Choroid plexus epithelial cell (primary cell): ENCODE data around the gene KASH5.
"Not testable (repeated sequence)": the region's sequence is repeated elsewhere in the genome, so short reads cannot be mapped to it uniquely, and the experiment has no call there.

Experiments used
- DNase-seq: peaks from one replicate; pipeline ENCODE4 v3.0.0-alpha.2; 2010; ENCODE audit warnings: low read depth
- H3K4me3 ChIP-seq: 2 replicates; pipeline ENCODE4 v1.5.1; 2011; ENCODE audit warnings: low read depth, mild to moderate bottlenecking, control low read depth, low read length, moderate library complexity
- TF ChIP-seq, protein P1 (sequence below): conservative IDR thresholded peaks from 2 replicates; pipeline ENCODE4 v1.5.1; 2011; ENCODE audit warnings: low read depth, mild to moderate bottlenecking, control low read depth, inconsistent platforms, low read length, moderate library complexity

The KASH5 gene

DNA sequence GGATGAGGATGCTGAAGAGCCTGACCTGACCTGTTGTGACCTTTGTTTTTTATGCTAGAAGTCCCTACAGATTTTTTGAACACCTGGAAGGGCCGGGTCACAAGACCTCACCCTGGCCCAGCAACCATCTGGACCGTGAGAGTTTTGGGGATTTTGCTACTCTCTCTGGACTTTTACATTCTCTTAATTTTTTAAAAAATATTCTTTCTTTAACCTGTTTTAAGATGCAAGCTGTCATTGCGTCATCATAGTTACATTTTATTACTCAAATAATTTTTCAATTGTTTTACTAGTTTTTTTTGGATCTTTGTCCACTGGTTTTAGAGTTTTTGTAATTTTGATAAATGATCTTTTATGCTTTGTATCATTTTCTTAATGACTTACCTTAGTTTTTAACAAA lies 16.9 kb upstream of the KASH5 start:
- no peak for DNase-seq
- H3K4me3 ChIP-seq: no peak overlapping the region
- TF ChIP-seq, protein P1, sequence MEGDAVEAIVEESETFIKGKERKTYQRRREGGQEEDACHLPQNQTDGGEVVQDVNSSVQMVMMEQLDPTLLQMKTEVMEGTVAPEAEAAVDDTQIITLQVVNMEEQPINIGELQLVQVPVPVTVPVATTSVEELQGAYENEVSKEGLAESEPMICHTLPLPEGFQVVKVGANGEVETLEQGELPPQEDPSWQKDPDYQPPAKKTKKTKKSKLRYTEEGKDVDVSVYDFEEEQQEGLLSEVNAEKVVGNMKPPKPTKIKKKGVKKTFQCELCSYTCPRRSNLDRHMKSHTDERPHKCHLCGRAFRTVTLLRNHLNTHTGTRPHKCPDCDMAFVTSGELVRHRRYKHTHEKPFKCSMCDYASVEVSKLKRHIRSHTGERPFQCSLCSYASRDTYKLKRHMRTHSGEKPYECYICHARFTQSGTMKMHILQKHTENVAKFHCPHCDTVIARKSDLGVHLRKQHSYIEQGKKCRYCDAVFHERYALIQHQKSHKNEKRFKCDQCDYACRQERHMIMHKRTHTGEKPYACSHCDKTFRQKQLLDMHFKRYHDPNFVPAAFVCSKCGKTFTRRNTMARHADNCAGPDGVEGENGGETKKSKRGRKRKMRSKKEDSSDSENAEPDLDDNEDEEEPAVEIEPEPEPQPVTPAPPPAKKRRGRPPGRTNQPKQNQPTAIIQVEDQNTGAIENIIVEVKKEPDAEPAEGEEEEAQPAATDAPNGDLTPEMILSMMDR: no peak

DNA sequence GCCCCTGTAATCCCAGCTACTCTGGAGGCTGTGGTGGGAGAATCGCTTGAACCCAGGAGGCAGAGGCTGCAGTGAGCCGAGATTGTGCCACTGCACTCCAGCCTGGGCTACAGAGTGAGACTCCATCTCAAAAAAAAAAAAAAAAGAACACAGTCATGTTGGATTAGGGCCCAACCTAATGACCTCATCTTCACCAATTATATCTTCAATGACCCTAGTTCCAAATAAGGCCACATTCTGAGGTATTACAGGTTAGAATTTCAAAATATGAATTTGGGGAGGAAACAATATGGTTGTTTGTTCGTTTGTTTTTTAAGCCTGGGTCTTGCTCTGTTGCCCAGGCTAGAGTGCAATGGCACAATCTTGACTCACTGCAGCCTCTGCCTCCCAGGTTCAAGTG lies 14.9 kb upstream of the KASH5 start:
- not testable (repeated sequence) for H3K4me3 ChIP-seq, DNase-seq

DNA sequence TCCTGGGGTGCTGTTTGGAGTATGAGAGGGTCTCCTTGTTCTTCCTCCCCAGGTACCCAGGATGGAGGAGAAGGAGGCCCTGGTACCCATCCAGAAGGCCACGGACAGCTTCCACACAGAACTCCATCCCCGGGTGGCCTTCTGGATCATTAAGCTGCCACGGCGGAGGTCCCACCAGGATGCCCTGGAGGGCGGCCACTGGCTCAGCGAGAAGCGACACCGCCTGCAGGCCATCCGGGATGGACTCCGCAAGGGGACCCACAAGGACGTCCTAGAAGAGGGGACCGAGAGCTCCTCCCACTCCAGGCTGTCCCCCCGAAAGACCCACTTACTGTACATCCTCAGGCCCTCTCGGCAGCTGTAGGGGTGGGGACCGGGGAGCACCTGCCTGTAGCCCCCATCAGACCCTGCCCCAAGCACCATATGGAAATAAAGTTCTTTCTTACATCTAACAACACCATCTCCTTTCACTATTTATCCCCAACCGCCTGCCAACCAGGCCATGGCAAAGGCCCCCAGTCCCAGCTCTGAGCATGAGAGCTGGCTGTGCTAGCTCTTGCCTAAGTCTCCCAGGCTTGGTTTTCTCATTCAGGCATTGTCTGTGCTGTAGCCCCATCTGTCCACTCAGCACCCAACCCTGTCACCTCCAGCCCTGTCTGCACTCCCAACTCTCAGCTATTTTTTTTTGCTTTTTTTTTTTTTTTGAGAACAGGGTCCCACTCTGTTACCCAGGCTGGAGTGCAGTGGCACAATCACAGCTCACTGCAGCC lies 13.2 kb upstream of the KASH5 start:
- TF ChIP-seq, protein P1: no peak
- no peak overlapping the region for H3K4me3 ChIP-seq
- DNase-seq: no peak

DNA sequence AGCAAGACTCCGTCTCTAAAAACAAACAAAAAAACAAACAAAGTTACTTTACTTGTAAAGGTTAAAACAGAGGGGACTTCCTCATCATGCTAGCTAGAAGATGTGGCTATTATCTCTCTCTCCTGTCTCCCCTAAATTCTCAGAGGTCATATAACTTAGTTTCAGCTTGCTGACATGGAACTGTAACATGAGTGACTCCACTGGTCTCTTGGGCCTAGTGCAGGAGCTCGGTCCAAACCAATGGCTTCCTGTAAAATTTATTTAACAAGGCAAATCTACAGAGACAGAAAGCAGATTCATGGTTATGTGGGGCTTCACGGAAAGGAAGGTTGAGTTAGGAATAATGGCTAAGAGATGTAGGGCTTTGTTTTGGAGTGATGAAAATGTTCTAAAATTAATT lies 9.5 kb upstream of the KASH5 start:
- TF ChIP-seq, protein P1: no peak
- DNase-seq: no peak
- no peak overlapping the region for H3K4me3 ChIP-seq

DNA sequence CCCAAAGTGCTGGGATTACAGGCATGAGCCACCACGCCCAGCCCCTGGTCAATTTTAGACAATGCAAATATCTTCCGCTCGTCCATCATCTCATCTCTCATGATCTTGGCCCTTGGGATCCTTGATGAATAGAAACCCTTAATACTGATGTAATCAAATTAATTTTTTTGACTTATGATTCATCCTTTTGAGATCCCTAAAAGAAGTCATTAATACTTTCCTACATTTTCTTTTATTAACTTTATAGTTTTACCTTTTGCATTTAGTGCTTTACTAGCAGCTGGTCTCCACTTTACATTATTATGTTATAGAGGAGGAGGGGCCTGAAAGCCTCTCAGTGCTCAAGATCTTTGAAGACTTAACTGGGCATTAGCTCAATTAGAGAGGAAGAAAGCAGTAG lies 7.7 kb upstream of the KASH5 start:
- no peak for DNase-seq
- H3K4me3 ChIP-seq: no peak overlapping the region
- TF ChIP-seq, protein P1: no peak

DNA sequence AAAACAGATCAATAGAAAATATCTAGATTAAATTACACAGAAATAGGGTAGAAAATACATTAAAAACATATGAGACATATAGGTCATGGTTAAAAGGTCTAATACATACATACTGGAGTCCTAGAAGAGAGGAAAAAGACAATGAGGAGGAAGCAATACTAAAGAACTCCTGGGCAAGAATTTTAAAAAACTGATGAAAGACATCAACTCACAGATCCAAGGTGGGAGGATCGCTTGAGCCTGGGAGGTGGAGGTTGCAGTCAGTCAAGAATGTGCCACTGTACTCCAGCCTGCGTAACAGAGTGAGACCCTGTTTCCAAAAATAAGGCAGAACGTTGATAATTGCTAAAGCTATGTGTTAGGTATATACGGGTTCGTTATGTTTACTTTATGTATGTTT lies 5.4 kb upstream of the KASH5 start:
- H3K4me3 ChIP-seq: no peak overlapping the region
- TF ChIP-seq, protein P1: no peak
- no peak for DNase-seq

DNA sequence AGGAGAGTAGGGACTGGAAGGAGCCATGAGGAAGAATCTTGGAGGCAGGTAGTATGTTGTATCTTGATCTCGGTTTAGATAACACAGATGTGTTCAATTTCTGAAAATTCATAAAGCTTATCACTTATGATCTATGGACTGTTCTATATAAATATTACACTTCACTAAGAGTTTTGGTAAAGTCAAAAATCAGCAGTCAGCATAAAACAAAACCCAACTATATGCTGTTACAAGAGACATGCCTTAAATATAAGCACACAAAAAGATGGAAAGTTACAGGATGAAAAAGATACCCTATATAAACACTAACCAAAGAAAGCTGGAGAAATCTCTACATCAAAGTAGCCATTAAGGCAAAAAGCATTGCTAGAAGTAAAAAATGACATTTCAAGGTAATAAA lies 4.5 kb upstream of the KASH5 start:
- DNase-seq: no peak
- TF ChIP-seq, protein P1: no peak
- no peak overlapping the region for H3K4me3 ChIP-seq

DNA sequence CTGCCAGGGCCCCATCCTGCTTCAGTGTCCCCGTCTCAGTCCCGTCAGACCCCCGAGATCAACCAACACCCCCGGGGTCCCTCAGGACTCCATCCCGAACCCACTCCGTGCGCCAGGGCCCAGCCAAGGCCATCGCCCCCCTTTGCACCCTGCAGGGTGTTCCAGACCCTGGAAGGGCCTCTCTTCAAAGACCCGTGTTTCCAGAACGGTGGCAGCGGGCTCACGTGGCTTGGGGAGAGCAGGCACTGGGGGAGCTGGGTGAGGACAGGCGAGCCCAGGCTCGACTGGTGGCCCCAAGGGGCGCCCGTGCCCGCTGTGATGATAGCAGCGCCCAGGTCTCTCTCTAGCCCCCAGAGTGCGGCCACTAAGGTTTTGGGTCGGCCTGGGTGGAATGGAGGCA lies 1.4 kb downstream of the KASH5 start:
- TF ChIP-seq, protein P1: no peak
- no peak for DNase-seq
- H3K4me3 ChIP-seq: no peak overlapping the region
